Heart left ventricle (tissue), 16 donors: ENCODE results near the gene KLHL5. TPM values are rescaled to one million over a fixed set of nuclear protein-coding genes. Genes with fewer than 3 reads are reported as not detected.

Experiments
- ATAC-seq, 4 donors: fragments of 200-7000 bp; cut with Tn5 transposase; one replicate each; pipeline ENCODE4 v1.9.1; 2020 to 2022; ENCODE audit warnings: moderate library complexity in 4 of 4, mild to moderate bottlenecking in 3 of 4, moderate number of reproducible peaks in 1 of 4
- DNase-seq, 5 donors: peaks; one replicate each; pipeline ENCODE4 v3.0.0-alpha.2; 2020
- H3K27ac ChIP-seq, 12 donors: fragments of 200-600 bp; sonication (generic) in 4 of 12; one replicate each; pipeline versions ENCODE4 v1.5.0 to v1.8.0; 2016 to 2022; ENCODE audit warnings: mild to moderate bottlenecking in 2 of 12
- H3K27me3 ChIP-seq, 9 donors: fragments of 200-600 bp; sonication (generic) in 2 of 9; one replicate each; pipeline versions ENCODE4 v1.5.1 to v1.8.0; 2016 to 2022; ENCODE audit warnings: mild to moderate bottlenecking in 3 of 9
- H3K36me3 ChIP-seq, 9 donors: fragments of 200-600 bp; sonication (generic) in 2 of 9; one replicate each; pipeline versions ENCODE4 v1.5.0 to v1.8.0; 2018 to 2022; ENCODE audit warnings: mild to moderate bottlenecking in 2 of 9
- H3K4me1 ChIP-seq, 12 donors: fragments of 200-600 bp; sonication (generic) in 4 of 12; one replicate each; pipeline versions ENCODE4 v1.5.0 to v1.8.0; 2016 to 2022; ENCODE audit warnings: mild to moderate bottlenecking in 3 of 12
- H3K4me3 ChIP-seq, 12 donors: fragments of 200-600 bp; sonication (generic) in 4 of 12; one replicate each; pipeline versions ENCODE4 v1.5.0 to v1.8.0; 2017 to 2022; ENCODE audit warnings: mild to moderate bottlenecking in 9 of 12, moderate library complexity in 4 of 12
- H3K9me3 ChIP-seq, 12 donors: fragments of 200-600 bp; sonication (generic) in 4 of 12; one replicate each; pipeline versions ENCODE4 v1.5.0 to v1.8.0; 2016 to 2022; ENCODE audit warnings: mild to moderate bottlenecking in 1 of 12
- POLR2A ChIP-seq, 2 donors: fragments of 450-650 bp; IDR thresholded peaks; one replicate each; pipeline ENCODE4 v1.6.1; 2017; ENCODE audit warnings: antibody characterized with exemption in 2 of 2, mild to moderate bottlenecking in 2 of 2, moderate library complexity in 2 of 2
- WGBS, 4 donors: extraction: QIAGEN DNeasy Blood & Tissue Kit in 2 of 4; methylation state at CpG; one replicate each; pipeline versions ENCODE4 v1.1.5 to v1.1.7; 2013 to 2018; 5-methylcytosine and 5-hydroxymethylcytosine counted together
- intact Hi-C, 10 donors: fragments of 100-400 bp; cut with DNase I; formaldehyde crosslinking; loops; one replicate each; pipeline versions ENCODE4 v1.11.1 to v1.14.2; 2022
- polyA plus RNA-seq, 2 donors: library from polyadenylated mRNA; stranded (reverse); fragments of 200-250 nt; gene quantifications; one replicate each; pipeline ENCODE4 v1.2.3, GENCODE V29; 2013
- total RNA-seq, 9 donors: library from RNA; depleted of rRNA in 2 of 9; stranded (reverse); fragments of >200 nt in 2 of 9; fragmentation: NEBNext Ultra II Directional in 3 of 9; extraction: Animal tissue kit (Norgen Biotek cat#: 25700) in 3 of 9; gene quantifications; one replicate each; pipeline versions ENCODE4 v1.1.0 to v1.2.4, GENCODE V29; 2016 to 2023
- TF ChIP-seq, protein P1 (sequence below), 12 donors: fragments of 200-600 bp; sonication (generic) in 4 of 12; IDR thresholded peaks; one replicate each; pipeline versions ENCODE4 v1.5.0 to v1.8.0; 2018 to 2022; ENCODE audit warnings: antibody characterized with exemption in 12 of 12, mild to moderate bottlenecking in 5 of 12
- donor health status: ischemic (EF 13 %, LVEDD 7.1; RV severe dilation, severe dysfunction).
- donor health status: healthy with polysubstance abuse.
- donor health status: DM: no; HTN: yes; CAD: no.
- donor health status: DM: no; HTN: no; CAD: no.
- donor health status: ischemic (EF 25% LVEDD 6.9; RV normal size, moderate dysfunction).
- donor health status: ischemic (EF 25% LVEDD 5.7; RV mildly dilated, moderate dysfunction).
- donor health status: healthy.
- donor health status: DM: yes; HTN: yes; CAD: no.
- donor health status: ischemic (EF 35%, LVEDD 5.7; RV mildly dilated, moderate dysfunction).
- donor health status: nonischemic (EF 11% LVEDD 7.7; RV severe dilation, severe dysfunction).
- donor health status: DM: yes; HTN: yes; CAD: no.
- donor health status: PGD.
- donor health status: ischemic (EF 29% LVEDD 5.4; RV normal size, mild dysfunction).
- donor health status: nonischemic (EF 23%, LVEDD 6.1; RV moderate dilation, normal function).

The KLHL5 gene
- total and polyA plus RNA-seq, 11 donors: 3.3 to 28.5 (median 12.6) TPM

DNA sequence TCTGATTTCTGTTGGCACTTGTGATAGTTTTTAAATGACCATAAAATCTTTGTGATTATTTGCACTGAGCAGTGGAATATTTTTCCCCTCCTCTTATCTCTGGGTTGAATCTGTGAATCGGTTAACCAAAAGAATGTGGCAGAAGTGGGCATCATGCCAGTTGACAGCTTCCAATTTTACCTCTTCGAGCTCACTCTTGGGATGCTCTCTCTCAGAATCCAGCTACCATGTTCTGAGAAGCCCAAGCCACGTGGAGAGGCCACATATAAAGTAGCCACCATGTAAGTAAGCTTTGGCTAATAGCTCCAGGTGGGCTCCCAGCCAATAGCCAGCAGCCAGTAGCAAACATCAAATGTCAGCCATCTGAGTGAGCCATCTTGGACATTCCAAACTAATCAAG lies 107.4 kb downstream of the KLHL5 start:
- intact Hi-C loops: no loop called here
- H3K36me3 ChIP-seq: no peaks in the 10 kb centered on the region
- H3K4me3 ChIP-seq: no peak overlapping the region
- ATAC-seq (no peak), DNase-seq (no peak)
- H3K4me1 ChIP-seq: no peaks in the 10 kb centered on the region
- WGBS, 4 donors: 54 to 64% (median 58%) methylated on average over 3 of the region's 3 CpGs
- no peaks in the 10 kb centered on the region for H3K27me3 ChIP-seq
- H3K27ac ChIP-seq: no peak overlapping the region
- TF ChIP-seq, protein P1, sequence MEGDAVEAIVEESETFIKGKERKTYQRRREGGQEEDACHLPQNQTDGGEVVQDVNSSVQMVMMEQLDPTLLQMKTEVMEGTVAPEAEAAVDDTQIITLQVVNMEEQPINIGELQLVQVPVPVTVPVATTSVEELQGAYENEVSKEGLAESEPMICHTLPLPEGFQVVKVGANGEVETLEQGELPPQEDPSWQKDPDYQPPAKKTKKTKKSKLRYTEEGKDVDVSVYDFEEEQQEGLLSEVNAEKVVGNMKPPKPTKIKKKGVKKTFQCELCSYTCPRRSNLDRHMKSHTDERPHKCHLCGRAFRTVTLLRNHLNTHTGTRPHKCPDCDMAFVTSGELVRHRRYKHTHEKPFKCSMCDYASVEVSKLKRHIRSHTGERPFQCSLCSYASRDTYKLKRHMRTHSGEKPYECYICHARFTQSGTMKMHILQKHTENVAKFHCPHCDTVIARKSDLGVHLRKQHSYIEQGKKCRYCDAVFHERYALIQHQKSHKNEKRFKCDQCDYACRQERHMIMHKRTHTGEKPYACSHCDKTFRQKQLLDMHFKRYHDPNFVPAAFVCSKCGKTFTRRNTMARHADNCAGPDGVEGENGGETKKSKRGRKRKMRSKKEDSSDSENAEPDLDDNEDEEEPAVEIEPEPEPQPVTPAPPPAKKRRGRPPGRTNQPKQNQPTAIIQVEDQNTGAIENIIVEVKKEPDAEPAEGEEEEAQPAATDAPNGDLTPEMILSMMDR (IDR thresholded peaks at IDR 0.05): no peak
- no peak for TF ChIP-seq POLR2A (IDR thresholded peaks at IDR 0.05)
- peaks cover 0 to 13% (median 0%) of the 10 kb centered on the region in 12 donors for H3K9me3 ChIP-seq

DNA sequence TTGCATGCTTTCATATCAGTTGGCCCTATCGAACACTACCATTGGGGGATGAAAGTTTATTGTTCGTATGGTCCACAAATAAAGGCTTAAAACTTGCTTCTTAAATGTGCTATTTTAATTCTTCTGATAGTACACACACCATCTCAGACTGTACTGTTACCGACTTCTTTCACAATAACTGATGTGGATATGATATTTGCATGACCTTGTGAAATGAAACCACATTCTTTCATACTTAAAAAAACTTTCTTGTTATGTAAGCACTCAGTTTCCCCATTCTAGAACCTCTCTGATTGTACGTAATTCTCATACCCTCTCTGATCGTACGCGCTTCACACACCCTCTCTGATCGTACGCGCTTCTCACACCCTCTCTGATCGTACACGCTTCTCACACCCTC lies 108.3 kb downstream of the KLHL5 start:
- H3K4me1 ChIP-seq: no peaks in the 10 kb centered on the region
- no peak for ATAC-seq
- TF ChIP-seq, protein P1 (IDR thresholded peaks at IDR 0.05): no peak
- no peak for TF ChIP-seq POLR2A (IDR thresholded peaks at IDR 0.05)
- intact Hi-C loops: no loop called here
- H3K9me3 ChIP-seq: peaks cover 0 to 13% (median 0%) of the 10 kb centered on the region in 12 donors
- no peak overlapping the region for H3K4me3 ChIP-seq
- no peak overlapping the region for H3K27ac ChIP-seq
- H3K27me3 ChIP-seq: no peaks in the 10 kb centered on the region
- no peak for DNase-seq
- 93 to 96% (median 95%) methylated on average over 12 of the region's 12 CpGs for WGBS, 4 donors
- H3K36me3 ChIP-seq: no peaks in the 10 kb centered on the region

Other genes with a start within 250 kb of the KLHL5 start
- gene TLR6, start 205.4 kb upstream of the KLHL5 start, total RNA-seq: 1 to 10 TPM in 8 of 9 donors, under 1 TPM in 1; 0.83 to 9.8 (median 1.2) TPM
- gene TLR6, start 205.4 kb upstream of the KLHL5 start, polyA plus RNA-seq: under 1 TPM; 0.15 to 0.22 TPM
- 10 to 100 TPM; 11.4 to 41.5 (median 24.2) TPM for gene FAM114A1, start 194.4 kb upstream of the KLHL5 start, total RNA-seq
- 10 to 100 TPM in 1 of 2 donors, 1 to 10 TPM in 1; 6.0 to 23.2 TPM for gene FAM114A1, start 194.4 kb upstream of the KLHL5 start, polyA plus RNA-seq
- 1 to 10 TPM in 1 of 9 donors, under 1 TPM in 1, not detected in 7; 0.14 to 2.3 TPM for gene TMEM156, start 29.8 kb upstream of the KLHL5 start, total RNA-seq
- gene TMEM156, start 29.8 kb upstream of the KLHL5 start, polyA plus RNA-seq: under 1 TPM in 1 of 2 donors, not detected in 1; 0.06 TPM
- 10 to 100 TPM in 2 of 9 donors, 1 to 10 TPM in 7; 4.3 to 15.6 (median 8.1) TPM for gene WDR19, start 120.3 kb downstream of the KLHL5 start, total RNA-seq
- 10 to 100 TPM in 1 of 2 donors, 1 to 10 TPM in 1; 6.5 to 11.6 TPM for gene WDR19, start 120.3 kb downstream of the KLHL5 start, polyA plus RNA-seq